CD4-positive, alpha-beta memory T cell (primary cell): ENCODE results near the gene FANCI. TPM values are rescaled to one million over a fixed set of nuclear protein-coding genes. Genes with fewer than 3 reads are reported as not detected.
A peak's percentile ranks its signal among the peaks of the same experiment; 100 is the strongest.

Experiments used
- CTCF ChIA-PET: fragments of 350-600 bp; sonication (Branson Sonifier 250); formaldehyde crosslinking; loops from one replicate; lab custom pipeline; 2021; ENCODE audit warnings: inconsistent platforms; ENCODE audit not compliant: partially characterized antibody; lab: Charles Lee
- POLR2A ChIA-PET: fragments of 350-600 bp; sonication (Branson Sonifier 250); formaldehyde crosslinking; loops from one replicate; lab custom pipeline; 2021; ENCODE audit not compliant: partially characterized antibody; lab: Charles Lee
- DNase-seq, 5 donors: peaks; one replicate each; pipeline versions ENCODE4 v3.0.0 to v3.0.0-alpha.2; 2020 to 2022; ENCODE audit warnings: mixed read lengths in 1 of 5
- H3K27ac ChIP-seq: one replicate; pipeline ENCODE4 v1.7.0; 2013; ENCODE audit warnings: low read depth, low read length
- H3K27me3 ChIP-seq: 2 replicates; pipeline ENCODE4 v1.7.0; 2013; ENCODE audit warnings: mild to moderate bottlenecking, low read length, moderate library complexity; ENCODE audit not compliant: insufficient read depth
- H3K36me3 ChIP-seq: 2 replicates; pipeline ENCODE4 v1.7.0; 2013; ENCODE audit warnings: mild to moderate bottlenecking, low read length, moderate library complexity; ENCODE audit not compliant: insufficient read depth
- H3K4me1 ChIP-seq: 2 replicates; pipeline ENCODE4 v1.7.0; 2013; ENCODE audit warnings: mild to moderate bottlenecking, low read length, moderate library complexity; ENCODE audit not compliant: insufficient read depth
- H3K4me3 ChIP-seq, 2 donors: one replicate each; pipeline ENCODE4 v1.7.0; 2013; ENCODE audit warnings: low read length in 2 of 2, mild to moderate bottlenecking in 1 of 2
- H3K9me3 ChIP-seq, 2 donors: one replicate each; pipeline ENCODE4 v1.7.0; 2013; ENCODE audit warnings: low read length in 2 of 2, control low read depth in 1 of 2; ENCODE audit not compliant: control insufficient read depth in 1 of 2
- H3K27ac Mint-ChIP-seq, 7 donors: one replicate each; pipeline ENCODE4 v1.8.0; 2020 to 2021; ENCODE audit warnings: mixed read lengths in 7 of 7, mild to moderate bottlenecking in 6 of 7, inconsistent platforms in 3 of 7, moderate library complexity in 3 of 7
- H3K27me3 Mint-ChIP-seq, 2 donors: one replicate each; pipeline ENCODE4 v1.8.0; 2020 to 2021; ENCODE audit warnings: mixed read lengths in 2 of 2
- H3K36me3 Mint-ChIP-seq, 2 donors: one replicate each; pipeline ENCODE4 v1.8.0; 2020 to 2021; ENCODE audit warnings: mixed read lengths in 2 of 2, inconsistent platforms in 1 of 2, mild to moderate bottlenecking in 1 of 2
- H3K4me1 Mint-ChIP-seq, 4 donors: one replicate each; pipeline ENCODE4 v1.8.0; 2020 to 2021; ENCODE audit warnings: mixed read lengths in 4 of 4, mild to moderate bottlenecking in 1 of 4
- H3K4me3 Mint-ChIP-seq, 8 donors: one replicate each; pipeline ENCODE4 v1.8.0; 2020 to 2021; ENCODE audit warnings: mixed read lengths in 8 of 8, mild to moderate bottlenecking in 7 of 8, moderate library complexity in 6 of 8, inconsistent platforms in 3 of 8
- H3K9me3 Mint-ChIP-seq, 8 donors: one replicate each; pipeline ENCODE4 v1.8.0; 2020 to 2021; ENCODE audit warnings: mixed read lengths in 8 of 8, mild to moderate bottlenecking in 5 of 8, inconsistent platforms in 3 of 8, moderate library complexity in 1 of 8
- intact Hi-C: fragments of 100-400 bp; cut with micrococcal nuclease; formaldehyde crosslinking; loops from one replicate; pipeline ENCODE4 v1.15.1; 2023
- polyA plus RNA-seq, 2 donors: library from polyadenylated mRNA; unstranded; fragments of 300-500 nt; fragmentation: Illumina TruSeq; gene quantifications; one replicate each; pipeline ENCODE4 v1.2.3, GENCODE V29; 2021
- total RNA-seq, 2 experiments: library from RNA; stranded (reverse); gene quantifications; one replicate each; pipeline ENCODE4 v1.2.3, GENCODE V29; 2021

Gene FANCI
- total and polyA plus RNA-seq, 4 experiments from 2014 or later = 3.9 to 19.0 (median 8.5) TPM

GRCh38 chr15:89353991-89354390, 110.2 kb downstream of the FANCI start:
- no peak for DNase-seq
- intact Hi-C loops = no loop called here
- Histone ChIP-seq H3K9me3 (no peaks in the 10 kb centered on the region), H3K36me3 (no peaks in the 10 kb centered on the region), H3K4me3 (no peak overlapping the region), H3K27me3 (peaks cover 13% of the 10 kb centered on the region), H3K27ac (no peak overlapping the region), H3K4me1 (peaks cover 1% of the 10 kb centered on the region)
- H3K27ac Mint-ChIP-seq = no peak overlapping the region
- POLR2A ChIA-PET = no interaction called here
- H3K27me3 Mint-ChIP-seq = peaks cover 45 to 46% of the 10 kb centered on the region in 2 donors
- H3K4me3 Mint-ChIP-seq = no peak overlapping the region
- CTCF ChIA-PET = interaction anchor here (1.5 kb wide), 1 partner anchor 60 kb away, joined by 3 read pairs; no protein-coding TSS in a partner anchor
- H3K36me3 Mint-ChIP-seq = no peaks in the 10 kb centered on the region
- H3K9me3 Mint-ChIP-seq = no peaks in the 10 kb centered on the region
- peaks cover 0 to 9% (median 2%) of the 10 kb centered on the region in 4 donors for H3K4me1 Mint-ChIP-seq

- Histone ChIP-seq H3K4me3 (no peak overlapping the region), H3K27me3 (peaks cover 39% of the 10 kb centered on the region), H3K4me1 (peaks cover 11% of the 10 kb centered on the region), H3K9me3 (no peaks in the 10 kb centered on the region), H3K27ac (no peak overlapping the region), H3K36me3 (no peaks in the 10 kb centered on the region)
- H3K4me1 Mint-ChIP-seq = peaks cover 0 to 23% (median 7%) of the 10 kb centered on the region in 4 donors
- DNase-seq = no peak
- H3K9me3 Mint-ChIP-seq = peaks cover 0 to 5% (median 0%) of the 10 kb centered on the region in 8 donors
- peak overlapping the region in 1 of 7 donors; percentile 44 for H3K27ac Mint-ChIP-seq
- intact Hi-C loops = no loop called here
- peak overlapping the region in 1 of 8 donors; percentile 21 for H3K4me3 Mint-ChIP-seq
- POLR2A ChIA-PET = interaction anchor here (2.3 kb wide), 1 partner anchor 22 kb away, joined by 12 read pairs; the partner anchor contains the start of gene POLG
- CTCF ChIA-PET = interaction anchor here (0.7 to 5.6 kb wide), 9 partner anchors 8 to 150 kb away, joined by 3 to 133 read pairs (median 19); partner anchors contain the start of gene POLG
- no peaks in the 10 kb centered on the region for H3K36me3 Mint-ChIP-seq
- peaks cover 57 to 67% of the 10 kb centered on the region in 2 donors for H3K27me3 Mint-ChIP-seq
Observed at GRCh38 chr15:89356634-89357298, 113.0 kb downstream of the FANCI start.

- Histone ChIP-seq H3K4me3 (peak overlapping the region in 1 of 2 donors; percentile 61), H3K9me3 (no peaks in the 10 kb centered on the region), H3K4me1 (peaks cover 17% of the 10 kb centered on the region), H3K27me3 (peaks cover 53% of the 10 kb centered on the region), H3K36me3 (no peaks in the 10 kb centered on the region), H3K27ac (no peak overlapping the region)
- Mint-ChIP-seq H3K27me3 (peaks cover 57 to 66% of the 10 kb centered on the region in 2 donors), H3K36me3 (no peaks in the 10 kb centered on the region), H3K4me1 (peaks cover 0 to 33% (median 10%) of the 10 kb centered on the region in 4 donors), H3K9me3 (peaks cover 0 to 5% (median 0%) of the 10 kb centered on the region in 8 donors), H3K27ac (peak overlapping the region in 3 of 7 donors; percentile 59 to 87 (median 60)), H3K4me3 (peak overlapping the region in 7 of 8 donors; percentile 73 to 87 (median 84))
- DNase-seq = no peak
- intact Hi-C loops = loop anchor here (1.0 to 2.0 kb wide), 3 partner anchors 24 to 72 kb away; partner anchors contain the start of gene POLG
- ChIA-PET CTCF (interaction anchor here (0.8 to 5.6 kb wide), 40 partner anchors 8 to 197 kb away, joined by 3 to 133 read pairs (median 6); partner anchors contain the start of gene POLG), POLR2A (interaction anchor here (1.5 to 2.3 kb wide), 2 partner anchors 23 to 28 kb away, joined by 9 to 12 read pairs; partner anchors contain the start of gene POLG)
Observed at GRCh38 chr15:89358435-89358754, 114.6 kb downstream of the FANCI start.

DNA sequence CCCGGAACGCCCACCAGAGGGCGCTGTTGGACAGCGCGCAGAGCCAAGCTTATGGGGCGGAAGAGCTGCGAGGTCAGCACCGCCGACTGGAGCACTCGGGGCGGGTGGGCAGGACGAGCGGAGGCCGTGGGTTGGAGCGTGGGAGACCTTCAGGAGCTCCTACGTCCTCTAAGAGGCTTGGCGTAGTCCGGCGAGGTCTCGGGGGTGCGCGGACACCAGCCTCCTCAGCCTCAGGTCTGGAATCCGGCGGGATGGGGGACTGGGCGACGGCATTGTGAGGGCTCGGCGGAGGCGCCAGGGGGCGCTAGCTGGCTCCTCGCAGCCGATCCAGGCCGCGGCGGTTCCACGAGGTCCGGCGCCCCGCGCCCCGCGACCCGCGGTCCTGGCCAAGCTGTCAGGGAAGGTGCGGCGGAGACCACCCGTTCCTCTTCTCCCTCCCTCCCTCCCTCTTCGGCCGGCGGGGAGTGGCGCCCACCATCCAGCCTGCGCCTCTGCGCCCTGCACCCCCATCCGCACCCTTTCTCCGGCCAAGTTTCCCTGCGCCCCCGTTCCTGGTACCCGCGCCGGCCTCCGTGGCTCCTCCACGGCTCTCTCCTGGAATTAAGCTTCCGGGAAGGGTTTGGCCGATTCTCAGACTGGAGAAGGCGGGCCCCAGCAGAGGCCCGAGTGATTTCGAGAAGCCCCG, 115.1 kb downstream of the FANCI start:
- no peaks in the 10 kb centered on the region for H3K36me3 ChIP-seq
- peaks cover 58% of the 10 kb centered on the region for H3K27me3 ChIP-seq
- peaks cover 17% of the 10 kb centered on the region for H3K4me1 ChIP-seq
- POLR2A ChIA-PET = interaction anchor here (1.0 to 2.3 kb wide), 3 partner anchors 19 to 29 kb away, joined by 5 to 12 read pairs (median 9); partner anchors contain the start of gene POLG
- CTCF ChIA-PET = interaction anchor here (0.8 to 5.6 kb wide), 44 partner anchors 8 to 436 kb away, joined by 3 to 133 read pairs (median 5); partner anchors contain the start of gene POLG
- Mint-ChIP-seq H3K4me3 (peak overlapping the region; percentile 73 to 87 (median 84)), H3K36me3 (no peaks in the 10 kb centered on the region), H3K27ac (peak overlapping the region in 3 of 7 donors; percentile 47 to 60 (median 59)), H3K27me3 (peaks cover 59 to 68% of the 10 kb centered on the region in 2 donors), H3K4me1 (peaks cover 0 to 33% (median 11%) of the 10 kb centered on the region in 4 donors), H3K9me3 (peaks cover 0 to 5% (median 0%) of the 10 kb centered on the region in 8 donors)
- no peaks in the 10 kb centered on the region for H3K9me3 ChIP-seq
- DNase-seq = peak; percentile 74 to 85 (median 80)
- intact Hi-C loops = loop anchor here (1.0 to 2.0 kb wide), 3 partner anchors 24 to 71 kb away; partner anchors contain the start of gene POLG
- peak overlapping the region in 1 of 2 donors; percentile 61 for H3K4me3 ChIP-seq
- no peak overlapping the region for H3K27ac ChIP-seq

DNA sequence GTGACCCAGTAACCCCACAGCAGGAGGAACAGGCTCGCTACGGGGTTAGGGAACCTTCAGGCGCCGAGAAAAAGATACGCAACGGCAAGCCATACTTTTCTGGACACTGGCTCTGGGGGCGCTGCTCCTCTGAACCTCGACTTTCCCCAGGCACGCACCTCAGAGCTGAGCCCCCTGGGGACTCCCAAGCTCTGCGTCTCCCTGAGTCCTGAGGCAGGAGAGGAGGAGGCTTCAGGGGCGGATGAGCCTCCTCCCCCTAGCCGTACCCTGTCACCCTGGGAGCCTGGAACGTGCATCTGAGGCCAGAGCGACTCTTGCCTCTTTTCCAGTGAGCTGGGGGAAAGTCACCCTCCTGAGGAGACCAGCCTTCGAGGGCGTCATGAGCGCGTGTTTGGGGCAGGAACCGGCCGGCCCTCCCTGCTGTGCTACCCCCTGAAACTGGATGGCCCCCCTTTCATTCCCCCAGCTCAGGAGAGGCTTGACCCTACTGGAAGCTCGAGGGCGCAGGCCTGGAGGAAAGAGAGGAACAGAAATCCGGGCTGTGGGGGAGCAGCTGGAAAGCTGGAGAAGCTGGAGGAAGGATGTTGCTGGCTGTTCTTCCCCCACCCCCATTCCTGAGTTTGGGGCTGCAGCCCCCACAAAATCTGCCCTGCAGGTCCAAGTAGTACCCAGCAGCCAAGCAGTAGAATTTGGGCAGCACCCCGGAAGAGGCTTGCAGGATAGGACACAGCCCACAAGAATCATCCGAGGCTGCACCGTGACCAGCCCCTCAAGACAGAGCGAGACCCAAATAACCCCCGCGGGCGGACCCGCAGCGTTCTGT, 115.9 kb downstream of the FANCI start:
- H3K27me3 ChIP-seq = peaks cover 65% of the 10 kb centered on the region
- Mint-ChIP-seq H3K36me3 (no peaks in the 10 kb centered on the region), H3K4me3 (peak overlapping the region in 7 of 8 donors; percentile 17 to 67 (median 54)), H3K27me3 (peaks cover 61 to 71% of the 10 kb centered on the region in 2 donors), H3K9me3 (peaks cover 0 to 5% (median 0%) of the 10 kb centered on the region in 8 donors), H3K27ac (peak overlapping the region in 2 of 7 donors; percentile 47 to 77), H3K4me1 (peaks cover 0 to 33% (median 14%) of the 10 kb centered on the region in 4 donors)
- ChIA-PET POLR2A (interaction anchor here (1.0 to 2.3 kb wide), 3 partner anchors 19 to 30 kb away, joined by 5 to 12 read pairs (median 9); partner anchors contain the start of gene POLG), CTCF (interaction anchor here (0.8 to 5.6 kb wide), 33 partner anchors 8 to 437 kb away, joined by 3 to 133 read pairs (median 9); partner anchors contain the start of gene POLG)
- no peaks in the 10 kb centered on the region for H3K9me3 ChIP-seq
- intact Hi-C loops = loop anchor here (2.0 to 5.0 kb wide), 3 partner anchors 25 to 58 kb away; partner anchors contain the start of gene POLG
- H3K27ac ChIP-seq = no peak overlapping the region
- no peaks in the 10 kb centered on the region for H3K36me3 ChIP-seq
- peaks cover 17% of the 10 kb centered on the region for H3K4me1 ChIP-seq
- H3K4me3 ChIP-seq = no peak overlapping the region
- no peak for DNase-seq

DNA sequence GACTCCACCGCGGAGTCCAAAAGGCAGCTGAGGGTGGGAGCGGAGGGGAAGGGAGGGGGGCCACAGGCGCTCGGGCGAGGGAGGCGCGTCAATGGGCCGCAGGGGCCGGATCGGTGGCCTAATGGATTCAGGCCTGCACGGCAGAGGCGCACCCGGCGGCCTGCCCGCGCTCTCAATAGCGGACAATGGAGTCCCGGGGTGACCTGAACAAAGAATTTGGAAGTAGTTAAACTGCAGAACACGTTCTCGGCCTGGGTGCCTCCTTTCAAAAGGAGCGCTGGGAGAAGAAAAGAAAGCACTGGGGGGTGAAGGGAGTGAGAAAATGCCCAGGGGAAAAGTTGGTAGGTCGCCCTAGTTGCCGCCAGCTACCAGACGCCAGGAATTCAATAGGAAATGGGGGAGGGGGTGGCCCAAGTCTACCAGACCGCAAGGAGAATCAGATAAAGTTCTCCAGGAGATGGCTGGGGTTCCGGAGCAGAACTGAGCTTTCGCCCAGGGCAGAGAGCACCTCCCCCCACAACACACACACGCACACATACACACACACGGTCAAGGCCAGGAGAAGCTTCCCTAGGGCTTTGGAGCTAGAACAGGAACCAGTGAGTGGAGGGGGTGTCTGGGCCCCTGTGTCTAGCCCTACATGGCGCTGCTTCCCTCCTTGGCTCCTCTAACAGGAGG, 116.7 kb downstream of the FANCI start:
- Histone ChIP-seq H3K4me1 (peaks cover 17% of the 10 kb centered on the region), H3K27ac (no peak overlapping the region), H3K36me3 (no peaks in the 10 kb centered on the region), H3K4me3 (no peak overlapping the region), H3K27me3 (peaks cover 70% of the 10 kb centered on the region), H3K9me3 (no peaks in the 10 kb centered on the region)
- Mint-ChIP-seq H3K27ac (peak overlapping the region in 3 of 7 donors; percentile 9 to 77 (median 71)), H3K27me3 (peaks cover 60 to 73% of the 10 kb centered on the region in 2 donors), H3K4me3 (peak overlapping the region in 3 of 8 donors; percentile 21 to 57 (median 53)), H3K4me1 (peaks cover 0 to 33% (median 15%) of the 10 kb centered on the region in 4 donors), H3K9me3 (peaks cover 0 to 5% (median 0%) of the 10 kb centered on the region in 8 donors), H3K36me3 (no peaks in the 10 kb centered on the region)
- POLR2A ChIA-PET = no interaction called here
- no peak for DNase-seq
- intact Hi-C loops = loop anchor here (5.0 kb wide), 1 partner anchor 57 kb away; no protein-coding TSS in a partner anchor
- CTCF ChIA-PET = interaction anchor here (1.1 to 5.6 kb wide), 14 partner anchors 9 to 151 kb away, joined by 3 to 133 read pairs (median 12); partner anchors contain the start of gene POLG
